Breast epithelium (tissue), 4 donors: ENCODE results near the gene SLC39A8. TPM values are rescaled to one million over a fixed set of nuclear protein-coding genes. Genes with fewer than 3 reads are reported as not detected.

Source experiments
- DNase-seq, 2 donors: peaks; one replicate each; pipeline ENCODE4 v3.0.0-alpha.2; 2019; ENCODE audit warnings: low spot score in 2 of 2
- H3K27ac ChIP-seq, 2 donors: fragments of 200-600 bp; sonication (generic) in 1 of 2; one replicate each; pipeline ENCODE4 v1.5.1; 2016 to 2019; ENCODE audit warnings: mild to moderate bottlenecking in 1 of 2
- H3K27me3 ChIP-seq, 2 donors: fragments of 200-600 bp; sonication (generic) in 1 of 2; one replicate each; pipeline versions ENCODE4 v1.5.1 to v1.6.0; 2017 to 2019; ENCODE audit warnings: control low read depth in 1 of 2, mild to moderate bottlenecking in 1 of 2
- H3K36me3 ChIP-seq: fragments of 200-600 bp; one replicate; pipeline ENCODE4 v1.5.1; 2019
- H3K4me1 ChIP-seq, 2 donors: fragments of 200-600 bp; sonication (generic); one replicate each; pipeline ENCODE4 v1.5.1; 2016 to 2019; ENCODE audit warnings: control low read depth in 1 of 2
- H3K4me3 ChIP-seq, 3 donors: fragments of 200-600 bp; sonication (generic); 1 replicate in 2 of 3; 2 replicates in 1 of 3; pipeline ENCODE4 v1.5.1; 2016 to 2019; ENCODE audit warnings: mild to moderate bottlenecking in 3 of 3, moderate library complexity in 2 of 3
- H3K9me3 ChIP-seq, 2 donors: fragments of 200-600 bp; sonication (generic) in 1 of 2; one replicate each; pipeline ENCODE4 v1.5.1; 2016 to 2019; ENCODE audit warnings: control low read depth in 1 of 2
- POLR2A ChIP-seq: fragments of 450-650 bp; IDR thresholded peaks from one replicate; pipeline ENCODE4 v1.6.1; 2016; ENCODE audit warnings: antibody characterized with exemption, mild to moderate bottlenecking, moderate library complexity
- POLR2AphosphoS5 ChIP-seq, 3 donors: sonication (generic); formaldehyde crosslinking; IDR thresholded peaks; one replicate each; pipeline ENCODE4 v1.6.1; 2017; ENCODE audit warnings: antibody characterized with exemption in 3 of 3
- intact Hi-C: fragments of 100-400 bp; cut with DNase I; formaldehyde crosslinking; loops from one replicate; pipeline ENCODE4 v1.15.1; 2023; ENCODE audit warnings: low total_unique reads
- total RNA-seq, 3 donors: library from RNA; depleted of rRNA; stranded (reverse); fragments of >200 nt; gene quantifications; one replicate each; pipeline ENCODE4 v1.1.0, GENCODE V29; 2016
- TF ChIP-seq, protein P1 (sequence below), 3 donors: fragments of 450-650 bp; IDR thresholded peaks; one replicate each; pipeline ENCODE4 v1.5.1; 2016 to 2017; ENCODE audit warnings: antibody characterized with exemption in 3 of 3, mild to moderate bottlenecking in 3 of 3, moderate library complexity in 3 of 3

Gene SLC39A8
- total RNA-seq, 3 donors from 2014 or later = 10.6 to 66.3 (median 31.8) TPM

DNA sequence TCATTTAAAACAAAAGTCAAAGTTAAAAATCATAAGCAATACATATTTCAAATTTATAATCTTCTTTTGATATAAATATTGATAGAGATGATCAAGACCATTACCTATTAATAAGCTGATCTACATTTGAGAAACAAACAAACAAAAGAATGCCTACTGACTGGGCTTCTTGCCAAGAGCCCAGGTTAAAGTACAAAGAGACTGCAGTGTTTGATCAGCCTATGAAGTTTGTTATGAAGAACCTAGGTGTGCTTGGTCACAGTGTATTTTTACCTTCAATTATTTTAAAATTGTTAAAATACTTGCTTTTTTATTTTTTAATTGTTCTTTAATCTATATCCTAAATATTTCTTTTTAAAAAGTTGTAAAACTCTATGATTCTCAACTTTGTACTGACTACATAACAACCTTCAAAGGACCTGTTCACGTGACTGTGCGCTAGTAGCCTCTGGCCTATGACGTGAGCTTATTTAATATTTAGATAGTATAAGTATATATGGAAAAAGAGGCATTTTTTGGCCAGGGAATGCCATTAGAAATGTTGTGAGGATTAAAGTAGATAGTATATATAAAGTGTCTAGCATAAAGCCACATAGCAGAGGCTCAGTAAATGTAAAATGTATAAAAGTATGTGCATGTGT is 11.4 kb upstream of the SLC39A8 start:
- Histone ChIP-seq H3K4me3 (no peak overlapping the region), H3K36me3 (no peaks in the 10 kb centered on the region), H3K27me3 (no peaks in the 10 kb centered on the region), H3K9me3 (no peaks in the 10 kb centered on the region), H3K27ac (no peak overlapping the region), H3K4me1 (no peaks in the 10 kb centered on the region)
- intact Hi-C loops = no loop called here
- DNase-seq = no peak
- TF ChIP-seq POLR2A (no peak), POLR2AphosphoS5 (IDR thresholded peaks at IDR 0.05) (no peak)
- TF ChIP-seq, protein P1, sequence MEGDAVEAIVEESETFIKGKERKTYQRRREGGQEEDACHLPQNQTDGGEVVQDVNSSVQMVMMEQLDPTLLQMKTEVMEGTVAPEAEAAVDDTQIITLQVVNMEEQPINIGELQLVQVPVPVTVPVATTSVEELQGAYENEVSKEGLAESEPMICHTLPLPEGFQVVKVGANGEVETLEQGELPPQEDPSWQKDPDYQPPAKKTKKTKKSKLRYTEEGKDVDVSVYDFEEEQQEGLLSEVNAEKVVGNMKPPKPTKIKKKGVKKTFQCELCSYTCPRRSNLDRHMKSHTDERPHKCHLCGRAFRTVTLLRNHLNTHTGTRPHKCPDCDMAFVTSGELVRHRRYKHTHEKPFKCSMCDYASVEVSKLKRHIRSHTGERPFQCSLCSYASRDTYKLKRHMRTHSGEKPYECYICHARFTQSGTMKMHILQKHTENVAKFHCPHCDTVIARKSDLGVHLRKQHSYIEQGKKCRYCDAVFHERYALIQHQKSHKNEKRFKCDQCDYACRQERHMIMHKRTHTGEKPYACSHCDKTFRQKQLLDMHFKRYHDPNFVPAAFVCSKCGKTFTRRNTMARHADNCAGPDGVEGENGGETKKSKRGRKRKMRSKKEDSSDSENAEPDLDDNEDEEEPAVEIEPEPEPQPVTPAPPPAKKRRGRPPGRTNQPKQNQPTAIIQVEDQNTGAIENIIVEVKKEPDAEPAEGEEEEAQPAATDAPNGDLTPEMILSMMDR (IDR thresholded peaks at IDR 0.05) = no peak

GRCh38 chr4:102355748-102356147 is 10.5 kb upstream of the SLC39A8 start:
- H3K4me1 ChIP-seq = no peaks in the 10 kb centered on the region
- H3K27me3 ChIP-seq = no peaks in the 10 kb centered on the region
- no peaks in the 10 kb centered on the region for H3K36me3 ChIP-seq
- no peak for DNase-seq
- intact Hi-C loops = no loop called here
- TF ChIP-seq POLR2AphosphoS5 (IDR thresholded peaks at IDR 0.05) (no peak), POLR2A (no peak)
- TF ChIP-seq, protein P1 (IDR thresholded peaks at IDR 0.05) = no peak
- H3K27ac ChIP-seq = no peak overlapping the region
- H3K9me3 ChIP-seq = no peaks in the 10 kb centered on the region
- no peak overlapping the region for H3K4me3 ChIP-seq

DNA sequence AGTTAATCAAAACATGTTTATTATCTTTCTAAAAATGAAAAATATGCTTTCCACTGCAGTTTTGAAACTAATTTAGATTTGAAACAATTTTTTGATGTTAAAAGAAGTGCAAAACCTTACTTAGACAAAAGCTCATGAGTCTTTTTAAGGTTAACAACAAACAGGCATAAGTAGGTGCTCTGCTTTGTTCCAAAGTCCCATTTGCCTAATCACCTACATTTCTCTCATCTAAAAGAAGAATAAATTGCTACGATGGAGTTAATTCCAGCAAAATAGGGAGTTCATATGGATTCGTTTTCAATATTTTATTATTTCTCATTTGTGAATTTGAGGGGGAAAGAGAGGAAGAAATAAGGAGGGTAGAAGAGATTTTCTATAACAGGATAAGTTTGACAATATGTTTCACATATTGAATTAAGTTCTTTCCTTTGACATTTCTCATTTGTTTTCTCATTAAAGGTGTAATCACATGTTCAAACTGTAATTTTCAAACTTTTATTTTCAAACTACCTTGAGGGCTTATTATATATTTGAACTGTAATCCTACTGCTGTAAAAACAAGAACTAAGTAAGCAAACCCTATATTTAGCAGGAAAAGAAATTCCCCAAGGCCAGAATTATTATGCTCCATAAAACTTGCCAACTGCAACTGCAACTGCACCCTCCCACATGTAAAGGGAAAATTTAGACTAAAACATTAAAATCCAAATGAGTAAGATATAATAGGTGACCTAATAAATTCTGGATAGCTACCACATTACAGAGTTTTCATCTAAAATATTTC is 9.6 kb upstream of the SLC39A8 start:
- no peak for DNase-seq
- H3K4me3 ChIP-seq = no peak overlapping the region
- H3K27ac ChIP-seq = no peak overlapping the region
- intact Hi-C loops = no loop called here
- no peaks in the 10 kb centered on the region for H3K27me3 ChIP-seq
- no peaks in the 10 kb centered on the region for H3K36me3 ChIP-seq
- H3K9me3 ChIP-seq = no peaks in the 10 kb centered on the region
- TF ChIP-seq POLR2AphosphoS5 (IDR thresholded peaks at IDR 0.05) = no peak
- TF ChIP-seq POLR2A = no peak
- TF ChIP-seq, protein P1 (IDR thresholded peaks at IDR 0.05) = no peak
- H3K4me1 ChIP-seq = no peaks in the 10 kb centered on the region

- H3K27me3 ChIP-seq = no peaks in the 10 kb centered on the region
- no peak for DNase-seq
- H3K36me3 ChIP-seq = no peaks in the 10 kb centered on the region
- H3K4me3 ChIP-seq = no peak overlapping the region
- no peak overlapping the region for H3K27ac ChIP-seq
- no peaks in the 10 kb centered on the region for H3K9me3 ChIP-seq
- TF ChIP-seq POLR2A = no peak
- no peak for TF ChIP-seq POLR2AphosphoS5 (IDR thresholded peaks at IDR 0.05)
- TF ChIP-seq, protein P1 (IDR thresholded peaks at IDR 0.05) = no peak
- H3K4me1 ChIP-seq = no peaks in the 10 kb centered on the region
- intact Hi-C loops = no loop called here
Observed at GRCh38 chr4:102352781-102353180, 7.5 kb upstream of the SLC39A8 start.

- H3K27me3 ChIP-seq = no peaks in the 10 kb centered on the region
- H3K9me3 ChIP-seq = no peaks in the 10 kb centered on the region
- no peak overlapping the region for H3K4me3 ChIP-seq
- intact Hi-C loops = no loop called here
- H3K4me1 ChIP-seq = no peaks in the 10 kb centered on the region
- H3K36me3 ChIP-seq = no peaks in the 10 kb centered on the region
- TF ChIP-seq, protein P1 (IDR thresholded peaks at IDR 0.05) = no peak
- no peak for TF ChIP-seq POLR2A
- no peak for TF ChIP-seq POLR2AphosphoS5 (IDR thresholded peaks at IDR 0.05)
- DNase-seq = no peak
- no peak overlapping the region for H3K27ac ChIP-seq
Observed at GRCh38 chr4:102350634-102351033, 5.4 kb upstream of the SLC39A8 start.
